SH-SY5Y (cell line): Measurements from ENCODE around the gene MYL9.

Experiments used
- GATA2 ChIP-seq: IDR thresholded peaks from 2 replicates; pipeline ENCODE4 v1.6.1; 2011; ENCODE audit warnings: mild to moderate bottlenecking, low read depth, low read length
- GATA3 ChIP-seq: IDR thresholded peaks from 2 replicates; pipeline ENCODE4 v1.6.1; 2011; ENCODE audit warnings: low read depth, mild to moderate bottlenecking, low read length, moderate library complexity

DNA sequence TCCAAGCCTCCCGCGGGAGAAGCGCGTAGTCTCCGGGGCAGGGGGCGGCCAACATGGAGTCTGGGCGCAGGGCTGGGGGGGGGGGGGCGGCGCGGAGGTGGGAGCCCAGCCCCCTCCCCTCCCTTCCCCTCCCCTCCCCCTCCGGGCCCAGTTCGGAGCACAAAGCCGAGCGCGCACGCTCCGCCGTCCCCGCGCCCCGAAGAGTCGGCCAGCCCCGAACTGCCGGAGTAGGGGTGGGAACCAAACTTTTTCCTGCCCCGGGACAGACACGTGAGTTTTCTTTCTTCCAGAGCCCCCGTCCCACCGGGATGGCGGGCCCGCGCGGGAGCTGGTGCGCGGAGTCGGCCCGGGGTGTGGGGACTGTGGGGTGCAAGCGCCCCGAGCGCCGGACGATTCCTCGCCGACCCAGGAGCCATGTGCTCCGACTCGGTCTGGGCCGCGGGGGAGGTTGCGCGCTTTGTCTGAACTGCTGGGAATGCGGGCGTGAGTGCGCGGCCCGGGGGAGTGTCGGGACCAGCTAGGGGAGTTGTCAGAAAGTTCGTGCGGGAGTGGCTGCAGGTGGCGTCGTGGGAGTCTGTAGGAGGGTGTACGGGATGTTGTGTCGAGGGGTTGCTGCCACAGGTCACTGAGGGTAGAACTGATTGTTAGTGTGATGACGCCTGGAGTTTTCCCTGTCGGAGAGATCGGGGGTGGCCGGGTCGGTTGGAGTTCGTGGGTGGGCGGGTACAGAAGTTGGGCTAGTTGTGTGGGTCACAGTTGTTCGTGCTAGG lies 33.2 kb downstream of the MYL9 start:
- no peak for TF ChIP-seq GATA2
- TF ChIP-seq GATA3 = no peak
